ENCODE measurements around the gene MUCL3.

MUCL3 gene, protein sequence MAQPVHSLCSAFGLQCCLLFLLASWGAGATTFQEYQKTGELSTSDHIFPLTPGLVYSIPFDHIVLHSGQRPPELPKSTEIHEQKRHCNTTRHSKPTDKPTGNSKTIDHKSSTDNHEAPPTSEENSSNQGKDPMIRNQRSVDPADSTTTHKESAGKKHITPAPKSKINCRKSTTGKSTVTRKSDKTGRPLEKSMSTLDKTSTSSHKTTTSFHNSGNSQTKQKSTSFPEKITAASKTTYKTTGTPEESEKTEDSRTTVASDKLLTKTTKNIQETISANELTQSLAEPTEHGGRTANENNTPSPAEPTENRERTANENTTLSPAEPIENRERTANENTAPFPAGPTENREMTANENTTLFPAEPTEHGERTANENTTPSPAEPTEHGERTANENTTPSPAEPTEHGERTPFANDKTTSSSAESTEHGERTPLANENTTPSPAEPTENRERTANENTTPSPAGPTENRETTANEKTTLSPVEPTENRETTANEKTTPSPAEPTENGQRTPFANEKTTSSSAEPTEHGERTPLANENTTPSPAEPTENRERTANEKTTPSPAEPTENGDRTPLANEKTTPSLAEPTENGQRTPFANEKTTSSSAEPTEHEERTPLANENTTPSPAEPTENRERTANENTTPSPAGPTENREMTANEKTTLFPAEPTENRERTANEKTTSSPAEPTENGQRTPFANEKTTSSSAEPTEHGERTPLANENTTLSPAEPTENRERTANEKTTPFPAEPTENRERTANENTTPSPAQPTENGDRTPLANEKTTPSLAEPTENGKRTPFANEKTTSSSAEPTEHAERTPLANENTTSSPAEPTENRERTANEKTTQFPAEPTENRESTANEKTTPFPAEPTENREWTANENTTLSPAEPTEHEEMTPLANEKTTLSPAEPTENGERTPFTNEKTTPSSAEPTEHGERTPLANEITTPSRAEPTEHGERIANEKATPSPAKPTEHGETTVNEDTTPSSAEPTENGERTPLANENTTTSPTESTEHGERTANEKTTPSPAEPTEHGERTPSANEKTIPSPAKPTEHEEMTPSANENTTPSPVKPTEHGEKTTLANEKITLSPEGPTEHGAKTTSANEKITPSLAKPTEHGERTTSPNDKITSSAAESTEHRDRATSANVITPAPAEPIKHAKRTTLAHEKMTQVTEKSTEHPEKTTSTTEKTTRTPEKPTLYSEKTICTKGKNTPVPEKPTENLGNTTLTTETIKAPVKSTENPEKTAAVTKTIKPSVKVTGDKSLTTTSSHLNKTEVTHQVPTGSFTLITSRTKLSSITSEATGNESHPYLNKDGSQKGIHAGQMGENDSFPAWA (N-terminal part only)

DNA sequence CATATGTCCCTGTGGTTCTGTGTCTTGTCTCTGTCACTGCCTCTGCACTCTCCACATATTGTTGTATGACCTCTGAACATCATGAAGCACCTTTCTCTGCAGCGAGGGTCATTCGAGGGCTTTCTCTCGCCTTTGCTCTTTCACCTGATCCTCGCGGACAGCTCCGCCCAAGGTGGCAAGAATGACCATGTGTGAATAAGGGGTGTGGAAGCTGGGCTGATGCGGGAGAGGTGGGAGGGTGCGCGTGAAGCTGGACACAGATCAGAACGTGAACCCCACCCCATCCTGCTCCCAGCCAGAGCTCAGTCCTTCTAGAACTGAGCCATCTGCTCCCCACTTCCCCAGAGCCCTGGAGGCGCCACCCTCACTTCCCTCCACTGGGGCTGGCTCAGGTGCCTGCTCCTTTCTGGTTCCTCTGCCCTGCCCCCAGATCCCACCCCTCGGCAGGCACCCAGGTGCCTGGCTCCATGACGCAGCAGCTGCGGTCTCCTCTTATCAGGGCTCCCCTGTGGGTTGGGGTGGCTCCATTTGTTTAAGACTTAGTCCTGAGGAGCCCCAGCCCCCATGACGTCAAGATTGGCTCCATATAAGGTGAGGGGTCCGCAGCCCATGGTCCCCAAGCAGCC is at the start of gene MUCL3:
TSS of gene MUCL3 (plus strand) at position 613 of the 626 bp plus-strand sequence. CDS start 27 bp downstream, outside the sequence.
- no CpG with 5 or more reads among the region's 16 CpGs for WGBS (ENCODE audit: insufficient coverage, insufficient read length)
- no peak within 1 kb of the TSS for H3K27ac ChIP-seq (ENCODE audit: low read length)
- no peak for DNase-seq (ENCODE audit: low read depth, low spot score)
- peaks cover 8% of the 10 kb centered on the region; the same call in 1 of the 2 replicates for H3K4me1 ChIP-seq (ENCODE audit: control insufficient read depth, insufficient read depth, low read length)
- H3K9me3 ChIP-seq (ENCODE audit: control insufficient read depth, insufficient read depth, low read length): no peaks in the 10 kb centered on the region
- no peak within 1 kb of the TSS for H3K4me3 ChIP-seq (ENCODE audit: low read length)
- no peaks in the 10 kb centered on the region for H3K36me3 ChIP-seq (ENCODE audit: control insufficient read depth, insufficient read depth, low read length)
- H3K27me3 ChIP-seq (ENCODE audit: control insufficient read depth, insufficient read depth, low read length): no peaks in the 10 kb centered on the region

DNA sequence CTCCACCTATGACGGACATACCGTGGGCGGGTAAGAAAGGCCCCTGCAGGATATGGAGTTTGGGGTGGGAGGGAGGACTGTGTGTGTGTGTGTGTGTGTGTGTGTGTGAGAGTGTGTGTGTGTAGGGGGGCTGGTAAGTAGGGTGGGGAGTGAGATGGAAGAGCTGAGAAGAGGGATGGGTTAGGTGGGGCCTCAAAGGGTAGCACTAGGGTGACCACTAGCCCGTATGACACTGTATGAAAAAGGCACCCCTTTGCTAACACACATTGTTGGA is 49.4 kb upstream of the MUCL3 start:
- no CpG with 5 or more reads among the region's 4 CpGs for whole genome bisulfite sequencing (ENCODE audit: insufficient coverage, insufficient read length)
- no peak for DNase-seq (ENCODE audit: low read depth, low spot score)
- Histone ChIP-seq H3K36me3 (ENCODE audit: control insufficient read depth, insufficient read depth, low read length) (peaks cover 52% of the 10 kb centered on the region), H3K4me1 (ENCODE audit: control insufficient read depth, insufficient read depth, low read length) (peaks cover 4% of the 10 kb centered on the region; the same call in 1 of the 2 replicates), H3K27ac (ENCODE audit: low read length) (no peak overlapping the region), H3K9me3 (ENCODE audit: control insufficient read depth, insufficient read depth, low read length) (no peaks in the 10 kb centered on the region), H3K4me3 (ENCODE audit: low read length) (no peak overlapping the region), H3K27me3 (ENCODE audit: control insufficient read depth, insufficient read depth, low read length) (no peaks in the 10 kb centered on the region)

DNA sequence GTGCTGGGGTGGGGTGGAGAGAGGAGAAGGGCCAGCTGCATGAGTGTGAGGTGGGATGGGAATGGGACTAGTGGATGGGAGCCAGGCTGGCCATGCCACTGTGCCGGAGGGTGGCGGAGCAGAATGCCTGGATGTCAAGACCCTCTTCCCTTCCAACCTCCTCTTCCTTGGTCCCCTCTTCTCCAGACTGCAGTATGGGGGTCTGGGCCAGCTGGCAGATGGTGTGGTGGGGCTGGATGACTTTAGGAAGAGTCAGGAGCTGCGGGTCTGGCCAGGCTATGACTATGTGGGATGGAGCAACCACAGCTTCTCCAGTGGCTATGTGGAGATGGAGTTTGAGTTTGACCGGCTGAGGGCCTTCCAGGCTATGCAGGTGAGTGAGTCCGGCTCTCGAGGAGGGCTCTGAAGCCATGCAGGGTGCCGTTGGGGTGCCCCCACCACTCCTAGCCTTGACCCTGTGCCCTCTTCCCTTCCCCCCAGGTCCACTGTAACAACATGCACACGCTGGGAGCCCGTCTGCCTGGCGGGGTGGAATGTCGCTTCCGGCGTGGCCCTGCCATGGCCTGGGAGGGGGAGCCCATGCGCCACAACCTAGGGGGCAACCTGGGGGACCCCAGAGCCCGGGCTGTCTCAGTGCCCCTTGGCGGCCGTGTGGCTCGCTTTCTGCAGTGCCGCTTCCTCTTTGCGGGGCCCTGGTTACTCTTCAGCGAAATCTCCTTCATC is 48.8 kb upstream of the MUCL3 start:
- H3K4me1 ChIP-seq (ENCODE audit: control insufficient read depth, insufficient read depth, low read length): no peaks in the 10 kb centered on the region
- no peaks in the 10 kb centered on the region for H3K9me3 ChIP-seq (ENCODE audit: control insufficient read depth, insufficient read depth, low read length)
- no peak for DNase-seq (ENCODE audit: low read depth, low spot score)
- H3K4me3 ChIP-seq (ENCODE audit: low read length): no peak overlapping the region
- no peaks in the 10 kb centered on the region for H3K27me3 ChIP-seq (ENCODE audit: control insufficient read depth, insufficient read depth, low read length)
- no peak overlapping the region for H3K27ac ChIP-seq (ENCODE audit: low read length)
- no CpG with 5 or more reads among the region's 21 CpGs for WGBS (ENCODE audit: insufficient coverage, insufficient read length)
- peaks cover 58% of the 10 kb centered on the region for H3K36me3 ChIP-seq (ENCODE audit: control insufficient read depth, insufficient read depth, low read length)

DNA sequence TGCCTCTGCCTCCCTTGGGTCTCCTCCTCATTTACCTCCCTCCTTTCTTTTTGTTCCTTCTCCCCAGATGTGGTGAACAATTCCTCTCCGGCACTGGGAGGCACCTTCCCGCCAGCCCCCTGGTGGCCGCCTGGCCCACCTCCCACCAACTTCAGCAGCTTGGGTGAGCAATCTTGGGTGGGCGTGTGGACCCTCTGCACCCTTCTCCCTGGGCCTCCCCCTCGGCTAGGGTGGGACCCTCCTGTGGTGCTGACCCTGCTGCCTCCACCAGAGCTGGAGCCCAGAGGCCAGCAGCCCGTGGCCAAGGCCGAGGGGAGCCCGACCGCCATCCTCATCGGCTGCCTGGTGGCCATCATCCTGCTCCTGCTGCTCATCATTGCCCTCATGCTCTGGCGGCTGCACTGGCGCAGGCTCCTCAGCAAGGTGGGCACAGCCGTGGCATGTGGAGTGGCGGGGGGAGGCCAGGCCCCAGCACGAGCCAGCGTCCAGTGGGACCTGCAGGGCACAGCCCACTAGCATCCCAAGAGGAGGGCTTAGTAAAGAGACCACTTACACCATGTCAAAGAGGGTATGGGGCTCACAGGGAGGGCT is 47.7 kb upstream of the MUCL3 start:
- no CpG with 5 or more reads among the region's 16 CpGs for WGBS (ENCODE audit: insufficient coverage, insufficient read length)
- no peak overlapping the region for H3K4me3 ChIP-seq (ENCODE audit: low read length)
- no peak overlapping the region for H3K27ac ChIP-seq (ENCODE audit: low read length)
- DNase-seq (ENCODE audit: low read depth, low spot score): no peak
- H3K27me3 ChIP-seq (ENCODE audit: control insufficient read depth, insufficient read depth, low read length): no peaks in the 10 kb centered on the region
- peaks cover 68% of the 10 kb centered on the region for H3K36me3 ChIP-seq (ENCODE audit: control insufficient read depth, insufficient read depth, low read length)
- H3K9me3 ChIP-seq (ENCODE audit: control insufficient read depth, insufficient read depth, low read length): no peaks in the 10 kb centered on the region
- H3K4me1 ChIP-seq (ENCODE audit: control insufficient read depth, insufficient read depth, low read length): no peaks in the 10 kb centered on the region

DNA sequence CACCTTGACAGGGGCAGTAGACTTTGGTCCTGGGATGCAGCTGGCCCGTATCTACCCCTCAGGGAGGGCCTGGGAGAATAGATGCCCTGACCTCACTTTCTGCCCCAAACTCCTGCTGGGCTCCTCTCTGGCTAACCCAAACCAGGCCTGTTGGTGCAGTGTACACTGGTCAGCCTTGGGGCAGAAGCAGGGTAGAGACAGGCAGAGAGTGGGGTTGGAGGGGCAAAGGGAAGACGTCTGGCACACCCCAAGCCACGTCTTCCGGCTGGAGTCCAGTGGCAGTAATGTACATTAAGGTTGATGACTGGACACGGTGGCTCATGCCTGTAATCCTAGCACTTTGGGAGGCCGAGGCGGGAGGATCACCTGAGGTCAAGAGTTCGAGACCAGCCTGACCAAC is 47.1 kb upstream of the MUCL3 start:
- DNase-seq (ENCODE audit: low read depth, low spot score): no peak
- no peaks in the 10 kb centered on the region for H3K9me3 ChIP-seq (ENCODE audit: control insufficient read depth, insufficient read depth, low read length)
- no CpG with 5 or more reads among the region's 8 CpGs for WGBS (ENCODE audit: insufficient coverage, insufficient read length)
- peaks cover 74% of the 10 kb centered on the region for H3K36me3 ChIP-seq (ENCODE audit: control insufficient read depth, insufficient read depth, low read length)
- H3K4me3 ChIP-seq (ENCODE audit: low read length): no peak overlapping the region
- no peaks in the 10 kb centered on the region for H3K4me1 ChIP-seq (ENCODE audit: control insufficient read depth, insufficient read depth, low read length)
- H3K27me3 ChIP-seq (ENCODE audit: control insufficient read depth, insufficient read depth, low read length): no peaks in the 10 kb centered on the region
- no peak overlapping the region for H3K27ac ChIP-seq (ENCODE audit: low read length)

DNA sequence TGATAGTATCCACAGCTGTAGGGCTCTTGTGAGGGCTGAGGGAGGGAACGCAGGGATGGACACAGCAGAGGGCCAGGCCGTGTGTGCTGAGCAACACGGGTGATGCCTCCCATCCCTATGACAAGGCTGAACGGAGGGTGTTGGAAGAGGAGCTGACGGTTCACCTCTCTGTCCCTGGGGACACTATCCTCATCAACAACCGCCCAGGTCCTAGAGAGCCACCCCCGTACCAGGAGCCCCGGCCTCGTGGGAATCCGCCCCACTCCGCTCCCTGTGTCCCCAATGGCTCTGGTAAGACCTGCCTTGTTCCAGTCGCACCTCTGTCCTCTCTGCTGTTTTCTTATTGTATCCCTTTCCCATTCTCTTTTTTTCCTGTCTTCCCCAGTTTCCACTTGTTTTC is 46.4 kb upstream of the MUCL3 start:
- Histone ChIP-seq H3K27me3 (ENCODE audit: control insufficient read depth, insufficient read depth, low read length) (no peaks in the 10 kb centered on the region), H3K27ac (ENCODE audit: low read length) (no peak overlapping the region), H3K36me3 (ENCODE audit: control insufficient read depth, insufficient read depth, low read length) (peaks cover 75% of the 10 kb centered on the region), H3K9me3 (ENCODE audit: control insufficient read depth, insufficient read depth, low read length) (no peaks in the 10 kb centered on the region), H3K4me1 (ENCODE audit: control insufficient read depth, insufficient read depth, low read length) (no peaks in the 10 kb centered on the region), H3K4me3 (ENCODE audit: low read length) (no peak overlapping the region)
- no peak for DNase-seq (ENCODE audit: low read depth, low spot score)
- no CpG with 5 or more reads among the region's 12 CpGs for WGBS (ENCODE audit: insufficient coverage, insufficient read length)

DNA sequence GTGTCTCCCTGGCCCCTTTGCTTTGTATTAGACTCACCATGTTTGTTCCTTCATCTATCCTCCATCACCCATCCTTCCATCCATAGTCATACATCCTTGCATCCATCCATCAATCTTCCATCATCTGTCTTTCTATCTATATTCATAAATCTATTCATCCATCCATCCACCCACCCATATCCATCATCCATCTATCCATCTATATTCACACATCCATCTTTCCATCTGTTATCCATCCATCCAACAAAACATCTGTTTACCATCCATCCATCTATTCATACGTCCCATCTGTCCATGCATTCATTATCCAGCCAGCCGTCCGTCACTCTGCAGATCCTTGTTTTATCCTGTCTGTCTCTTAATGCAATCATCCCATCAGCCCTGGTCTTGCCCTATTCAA is 45.8 kb upstream of the MUCL3 start:
- peaks cover 71% of the 10 kb centered on the region for H3K36me3 ChIP-seq (ENCODE audit: control insufficient read depth, insufficient read depth, low read length)
- H3K27me3 ChIP-seq (ENCODE audit: control insufficient read depth, insufficient read depth, low read length): no peaks in the 10 kb centered on the region
- no peaks in the 10 kb centered on the region for H3K4me1 ChIP-seq (ENCODE audit: control insufficient read depth, insufficient read depth, low read length)

DNA sequence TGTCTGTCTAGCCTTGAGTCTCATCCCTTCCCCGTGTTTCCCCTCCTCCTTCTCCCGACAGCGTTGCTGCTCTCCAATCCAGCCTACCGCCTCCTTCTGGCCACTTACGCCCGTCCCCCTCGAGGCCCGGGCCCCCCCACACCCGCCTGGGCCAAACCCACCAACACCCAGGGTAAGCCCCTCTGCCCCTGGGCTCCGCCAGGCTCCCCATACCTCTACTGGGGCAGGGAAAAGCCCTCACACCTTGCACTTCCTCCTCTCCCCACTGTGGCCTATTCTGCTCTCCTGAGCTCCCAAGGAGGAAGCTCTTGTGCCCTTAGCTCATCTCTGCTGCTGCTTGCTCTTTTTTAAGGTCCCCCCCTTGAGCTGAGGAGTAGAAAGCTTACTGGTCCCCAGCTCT is 45.4 kb upstream of the MUCL3 start:
- no peak overlapping the region for H3K27ac ChIP-seq (ENCODE audit: low read length)
- DNase-seq (ENCODE audit: low read depth, low spot score): no peak
- H3K36me3 ChIP-seq (ENCODE audit: control insufficient read depth, insufficient read depth, low read length): peaks cover 67% of the 10 kb centered on the region
- no peak overlapping the region for H3K4me3 ChIP-seq (ENCODE audit: low read length)
- no CpG with 5 or more reads among the region's 10 CpGs for WGBS (ENCODE audit: insufficient coverage, insufficient read length)
- no peaks in the 10 kb centered on the region for H3K9me3 ChIP-seq (ENCODE audit: control insufficient read depth, insufficient read depth, low read length)
- no peaks in the 10 kb centered on the region for H3K27me3 ChIP-seq (ENCODE audit: control insufficient read depth, insufficient read depth, low read length)
- H3K4me1 ChIP-seq (ENCODE audit: control insufficient read depth, insufficient read depth, low read length): no peaks in the 10 kb centered on the region

More for the DNA sequence above, 45.8 kb upstream of the MUCL3 start:
- Histone ChIP-seq H3K4me3 (ENCODE audit: low read length) (no peak overlapping the region), H3K9me3 (ENCODE audit: control insufficient read depth, insufficient read depth, low read length) (no peaks in the 10 kb centered on the region), H3K27ac (ENCODE audit: low read length) (no peak overlapping the region)
- no peak for DNase-seq (ENCODE audit: low read depth, low spot score)
- 100% methylated on average over 1 of the region's 3 CpGs for WGBS (ENCODE audit: insufficient coverage, insufficient read length)

DNA sequence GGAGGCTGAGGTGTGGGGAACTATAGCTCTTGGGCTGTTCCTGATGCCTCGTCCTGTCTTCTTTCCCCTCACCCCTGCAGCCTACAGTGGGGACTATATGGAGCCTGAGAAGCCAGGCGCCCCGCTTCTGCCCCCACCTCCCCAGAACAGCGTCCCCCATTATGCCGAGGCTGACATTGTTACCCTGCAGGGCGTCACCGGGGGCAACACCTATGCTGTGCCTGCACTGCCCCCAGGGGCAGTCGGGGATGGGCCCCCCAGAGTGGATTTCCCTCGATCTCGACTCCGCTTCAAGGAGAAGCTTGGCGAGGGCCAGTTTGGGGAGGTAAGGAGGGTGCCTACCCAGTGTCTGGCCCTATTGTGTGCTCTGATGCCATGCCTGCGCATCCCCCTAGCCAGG is 44.2 kb upstream of the MUCL3 start:
- WGBS (ENCODE audit: insufficient coverage, insufficient read length): no CpG with 5 or more reads among the region's 13 CpGs
- Histone ChIP-seq H3K4me1 (ENCODE audit: control insufficient read depth, insufficient read depth, low read length) (no peaks in the 10 kb centered on the region), H3K27ac (ENCODE audit: low read length) (no peak overlapping the region), H3K9me3 (ENCODE audit: control insufficient read depth, insufficient read depth, low read length) (no peaks in the 10 kb centered on the region), H3K4me3 (ENCODE audit: low read length) (no peak overlapping the region), H3K36me3 (ENCODE audit: control insufficient read depth, insufficient read depth, low read length) (peaks cover 55% of the 10 kb centered on the region), H3K27me3 (ENCODE audit: control insufficient read depth, insufficient read depth, low read length) (no peaks in the 10 kb centered on the region)
- no peak for DNase-seq (ENCODE audit: low read depth, low spot score)

Measured in iPS DF 6.9 (cell line).